ENCODE data around the gene TRAPPC2. TPM values are rescaled to one million over a fixed set of nuclear protein-coding genes. Genes with fewer than 3 reads are reported as not detected.
"Not testable (repeated sequence)": the region's sequence is repeated elsewhere in the genome, so short reads cannot be mapped to it uniquely, and the experiment has no call there.

Gene TRAPPC2
- polyA plus RNA-seq, 1 experiment, result 11.1 TPM

DNA sequence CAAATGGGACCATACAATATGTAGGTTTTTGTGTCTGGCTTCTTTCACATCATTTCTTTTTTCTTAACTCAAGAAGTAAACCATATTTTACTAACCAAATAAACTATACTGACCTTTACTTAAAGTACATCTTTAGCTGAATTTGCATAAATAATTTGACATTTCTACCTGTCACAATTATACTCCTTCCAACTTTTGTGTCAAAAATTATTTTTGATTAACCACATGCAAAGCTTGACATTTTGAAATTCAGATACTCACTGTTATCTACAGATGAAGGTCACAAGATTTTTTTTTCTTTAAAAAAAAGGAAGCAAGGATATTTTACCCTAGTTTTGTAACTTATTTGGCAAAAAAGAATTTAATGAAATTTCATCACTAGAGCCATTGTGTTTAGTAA, 57.5 kb downstream of the TRAPPC2 start:
- no peaks in the 10 kb centered on the region for H3K9me3 ChIP-seq (ENCODE audit: control insufficient read depth, insufficient read depth, low read length)
- ChIA-PET POLR2A (no interaction called here), CTCF (no interaction called here)
- H3K27ac ChIP-seq (ENCODE audit: low read depth, low read length), result no peak overlapping the region
- H3K27me3 ChIP-seq (ENCODE audit: control insufficient read depth, insufficient read depth, low read length), result no peaks in the 10 kb centered on the region
- DNase-seq (ENCODE audit: low read depth, low spot score), result no peak
- no peak overlapping the region for H3K4me3 ChIP-seq (ENCODE audit: low read depth, low read length)
- TF ChIP-seq, protein P1, sequence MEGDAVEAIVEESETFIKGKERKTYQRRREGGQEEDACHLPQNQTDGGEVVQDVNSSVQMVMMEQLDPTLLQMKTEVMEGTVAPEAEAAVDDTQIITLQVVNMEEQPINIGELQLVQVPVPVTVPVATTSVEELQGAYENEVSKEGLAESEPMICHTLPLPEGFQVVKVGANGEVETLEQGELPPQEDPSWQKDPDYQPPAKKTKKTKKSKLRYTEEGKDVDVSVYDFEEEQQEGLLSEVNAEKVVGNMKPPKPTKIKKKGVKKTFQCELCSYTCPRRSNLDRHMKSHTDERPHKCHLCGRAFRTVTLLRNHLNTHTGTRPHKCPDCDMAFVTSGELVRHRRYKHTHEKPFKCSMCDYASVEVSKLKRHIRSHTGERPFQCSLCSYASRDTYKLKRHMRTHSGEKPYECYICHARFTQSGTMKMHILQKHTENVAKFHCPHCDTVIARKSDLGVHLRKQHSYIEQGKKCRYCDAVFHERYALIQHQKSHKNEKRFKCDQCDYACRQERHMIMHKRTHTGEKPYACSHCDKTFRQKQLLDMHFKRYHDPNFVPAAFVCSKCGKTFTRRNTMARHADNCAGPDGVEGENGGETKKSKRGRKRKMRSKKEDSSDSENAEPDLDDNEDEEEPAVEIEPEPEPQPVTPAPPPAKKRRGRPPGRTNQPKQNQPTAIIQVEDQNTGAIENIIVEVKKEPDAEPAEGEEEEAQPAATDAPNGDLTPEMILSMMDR (IDR thresholded peaks at IDR 0.05; ENCODE audit: low read depth, low read length), result no peak

DNA sequence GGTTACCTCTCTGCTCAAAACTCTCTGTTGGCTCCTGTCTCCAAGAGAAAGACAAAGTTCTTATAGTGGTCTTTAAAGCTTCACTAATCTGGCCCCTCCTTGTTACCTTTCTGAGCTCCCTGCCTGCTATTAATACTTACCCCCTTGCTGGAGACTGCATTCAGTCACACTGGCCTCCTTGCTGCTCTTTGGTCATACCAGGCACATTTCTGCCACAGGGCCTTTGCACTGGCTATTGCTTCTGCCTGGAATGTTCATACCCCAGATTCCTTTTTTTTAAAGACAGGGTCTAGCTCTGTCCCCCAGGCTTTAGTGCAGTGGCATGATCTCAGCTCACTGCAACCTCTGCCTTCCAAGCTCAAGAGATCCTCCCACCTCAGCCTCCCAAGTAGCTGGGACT, 61.4 kb downstream of the TRAPPC2 start:
- Histone ChIP-seq H3K4me3 (ENCODE audit: low read depth, low read length) (no peak overlapping the region), H3K27ac (ENCODE audit: low read depth, low read length) (no peak overlapping the region), H3K9me3 (ENCODE audit: control insufficient read depth, insufficient read depth, low read length) (no peaks in the 10 kb centered on the region), H3K27me3 (ENCODE audit: control insufficient read depth, insufficient read depth, low read length) (no peaks in the 10 kb centered on the region)
- CTCF ChIA-PET, result no interaction called here
- TF ChIP-seq, protein P1 (IDR thresholded peaks at IDR 0.05; ENCODE audit: low read depth, low read length), result no peak
- POLR2A ChIA-PET, result no interaction called here
- DNase-seq (ENCODE audit: low read depth, low spot score), result no peak

DNA sequence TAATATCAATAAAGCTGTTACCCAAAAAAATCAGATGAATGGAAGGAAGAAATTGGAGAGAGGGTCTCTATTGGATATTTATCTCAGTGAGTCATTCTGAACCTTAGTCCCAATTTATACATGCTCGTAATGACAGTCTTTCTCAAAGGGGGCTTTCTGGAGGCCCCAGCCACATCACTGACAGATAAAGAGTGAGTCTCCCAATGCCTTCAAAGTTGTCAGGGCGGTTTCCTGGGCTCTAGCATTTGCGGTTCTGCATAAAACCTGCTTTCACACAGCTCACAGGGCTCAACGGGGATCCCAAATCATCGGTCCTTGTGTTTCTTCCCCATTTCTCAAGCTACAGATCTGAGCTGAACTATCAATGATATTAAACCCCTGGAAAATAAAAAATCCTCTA, 64.2 kb downstream of the TRAPPC2 start:
- no peak overlapping the region for H3K27ac ChIP-seq (ENCODE audit: low read depth, low read length)

DNA sequence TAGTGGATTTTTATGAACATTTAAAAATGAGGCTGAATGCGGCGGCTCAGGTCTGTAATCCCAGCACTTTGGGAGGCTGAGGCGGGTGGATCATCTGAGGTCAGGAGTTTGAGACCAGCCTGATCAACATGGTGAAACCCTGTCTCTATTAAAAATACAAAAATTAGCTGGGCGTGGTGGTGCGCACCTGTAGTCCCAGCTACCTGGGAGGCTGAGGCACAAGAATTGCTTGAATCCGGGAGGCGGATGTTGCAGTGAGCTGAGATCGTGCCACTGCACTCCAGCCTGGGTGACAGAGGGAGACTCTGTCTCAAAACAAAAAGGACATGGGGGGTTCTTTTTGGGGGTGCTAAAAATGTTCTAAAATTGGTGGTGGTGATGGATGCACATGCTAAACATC, 64.7 kb downstream of the TRAPPC2 start:
- H3K27me3 ChIP-seq (ENCODE audit: control insufficient read depth, insufficient read depth, low read length); H3K9me3 ChIP-seq (ENCODE audit: control insufficient read depth, insufficient read depth, low read length); H3K27ac ChIP-seq (ENCODE audit: low read depth, low read length); DNase-seq (ENCODE audit: low read depth, low spot score); H3K4me3 ChIP-seq (ENCODE audit: low read depth, low read length): not testable (repeated sequence)
- CTCF ChIA-PET, result interaction anchor here (1.2 kb wide), 2 partner anchors 24 to 163 kb away, joined by 3 to 4 read pairs; no protein-coding TSS in a partner anchor
- POLR2A ChIA-PET, result interaction anchor here (0.5 to 1.4 kb wide), 5 partner anchors 11 to 65 kb away, joined by 4 to 7 read pairs (median 5); partner anchors contain the start of genes OFD1, RAB9A, TCEANC and TRAPPC2

More for the DNA sequence above, 64.2 kb downstream of the TRAPPC2 start:
- ChIA-PET POLR2A (interaction anchor here (1.4 kb wide), 1 partner anchor 64 kb away, joined by 7 read pairs; the partner anchor contains the start of genes OFD1 and TRAPPC2), CTCF (no interaction called here)
- no peaks in the 10 kb centered on the region for H3K27me3 ChIP-seq (ENCODE audit: control insufficient read depth, insufficient read depth, low read length)
- DNase-seq (ENCODE audit: low read depth, low spot score), result no peak
- TF ChIP-seq, protein P1 (IDR thresholded peaks at IDR 0.05; ENCODE audit: low read depth, low read length), result no peak
- H3K9me3 ChIP-seq (ENCODE audit: control insufficient read depth, insufficient read depth, low read length), result no peaks in the 10 kb centered on the region
- H3K4me3 ChIP-seq (ENCODE audit: low read depth, low read length), result no peak overlapping the region

DNA sequence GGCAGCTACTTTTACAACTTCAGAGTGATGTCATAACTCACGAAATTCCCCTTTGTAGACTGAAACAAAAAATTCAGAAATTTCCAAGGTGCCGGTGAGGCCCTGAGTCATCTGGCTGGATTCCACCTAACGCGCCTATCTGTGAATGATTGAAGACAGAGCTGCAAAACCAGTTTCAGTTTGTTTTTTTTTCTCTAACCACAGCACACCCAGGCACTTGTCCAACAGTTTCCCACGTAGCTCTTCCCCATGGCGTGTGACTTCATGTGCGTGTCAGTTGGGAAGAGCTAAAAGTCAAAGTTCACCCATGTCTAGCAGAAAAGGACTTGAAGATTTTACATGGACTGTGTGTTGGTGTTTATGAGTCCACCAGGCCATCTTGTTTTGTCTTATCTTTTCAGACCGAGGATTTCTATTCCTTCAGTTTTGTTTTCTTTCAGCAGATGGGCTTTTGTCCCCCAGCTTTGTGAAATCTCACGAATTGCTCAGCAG, 65.1 kb downstream of the TRAPPC2 start:
- TF ChIP-seq, protein P1 (IDR thresholded peaks at IDR 0.05; ENCODE audit: low read depth, low read length), result no peak

More for the DNA sequence above, 65.1 kb downstream of the TRAPPC2 start:
- peak; percentile 92 for DNase-seq (ENCODE audit: low read depth, low spot score)
- Histone ChIP-seq H3K27ac (ENCODE audit: low read depth, low read length) (no peak overlapping the region), H3K27me3 (ENCODE audit: control insufficient read depth, insufficient read depth, low read length) (no peaks in the 10 kb centered on the region), H3K9me3 (ENCODE audit: control insufficient read depth, insufficient read depth, low read length) (no peaks in the 10 kb centered on the region), H3K4me3 (ENCODE audit: low read depth, low read length) (no peak overlapping the region)
- CTCF ChIA-PET, result interaction anchor here (1.2 kb wide), 2 partner anchors 23 to 162 kb away, joined by 3 to 4 read pairs; no protein-coding TSS in a partner anchor
- POLR2A ChIA-PET, result interaction anchor here (0.5 to 1.4 kb wide), 5 partner anchors 10 to 65 kb away, joined by 4 to 7 read pairs (median 5); partner anchors contain the start of genes OFD1, RAB9A, TCEANC and TRAPPC2

All from AG04450 (cell line).